B cell (primary cell): ENCODE data around the gene NUP214. TPM values are rescaled to one million over a fixed set of nuclear protein-coding genes. Genes with fewer than 3 reads are reported as not detected.
A peak's percentile ranks its signal among the peaks of the same experiment; 100 is the strongest.

ENCODE experiments used
- ATAC-seq: fragments of 200-7000 bp; cut with Tn5 transposase; one replicate; pipeline ENCODE4 v1.10.0; 2021; ENCODE audit warnings: low read depth, mild to moderate bottlenecking, moderate number of reproducible peaks, moderate library complexity
- CTCF ChIA-PET: fragments of 350-600 bp; sonication (Branson Sonifier 250); formaldehyde crosslinking; loops from one replicate; lab custom pipeline; 2021; ENCODE audit warnings: antibody characterized with exemption, inconsistent platforms; lab: Charles Lee
- POLR2A ChIA-PET: fragments of 350-600 bp; sonication (Branson Sonifier 250); formaldehyde crosslinking; loops from one replicate; lab custom pipeline; 2021; ENCODE audit warnings: antibody characterized with exemption; lab: Charles Lee
- DNase-seq: peaks from one replicate; pipeline ENCODE4 v3.0.0; 2013
- H2AFZ ChIP-seq: 2 replicates; pipeline ENCODE4 v1.6.1; 2012; ENCODE audit warnings: mild to moderate bottlenecking, low read depth, low read length; ENCODE audit not compliant: insufficient read depth, poor library complexity, severe bottlenecking
- H3K27ac ChIP-seq, 2 donors: 1 replicate in 1 of 2; 2 replicates in 1 of 2; pipeline ENCODE4 v1.5.1; 2012 to 2013; ENCODE audit warnings: low read length in 2 of 2, mild to moderate bottlenecking in 2 of 2, moderate library complexity in 1 of 2
- H3K27me3 ChIP-seq, 4 experiments: fragments of 200-600 bp in 1 of 4; sonication (generic) in 1 of 4; replicated peaks in 1 of 4; 1 replicate in 2 of 4; 2 replicates in 2 of 4; pipeline versions ENCODE4 v1.6.1 to v1.7.0; 2013 to 2016; ENCODE audit warnings: low read length in 3 of 4, mild to moderate bottlenecking in 2 of 4, mixed read lengths in 1 of 4, moderate library complexity in 1 of 4; ENCODE audit not compliant: insufficient read depth in 4 of 4, control insufficient read depth in 3 of 4; ENCODE audit errors: control extremely low read depth in 1 of 4
- H3K36me3 ChIP-seq, 2 experiments: replicated peaks in 1 of 2; 1 replicate in 1 of 2; 2 replicates in 1 of 2; pipeline versions ENCODE4 v1.6.1 to v1.7.1; 2013; ENCODE audit warnings: low read length in 1 of 2; ENCODE audit not compliant: insufficient read depth in 2 of 2, control insufficient read depth in 1 of 2; ENCODE audit errors: control extremely low read depth in 1 of 2, extremely low read depth in 1 of 2
- H3K4me1 ChIP-seq, 2 donors: fragments of 200-600 bp in 1 of 2; sonication (generic) in 1 of 2; 1 replicate in 1 of 2; 2 replicates in 1 of 2; pipeline versions ENCODE4 v1.5.1 to v1.6.1; 2013 to 2017; ENCODE audit warnings: low read length in 2 of 2; ENCODE audit not compliant: control insufficient read depth in 2 of 2, insufficient read depth in 2 of 2
- H3K4me2 ChIP-seq: replicated peaks from 2 replicates; pipeline ENCODE3; 2012; ENCODE audit warnings: mild to moderate bottlenecking, low read depth, low read length; ENCODE audit not compliant: poor library complexity, severe bottlenecking
- H3K4me3 ChIP-seq, 5 experiments: fragments of 200-600 bp in 1 of 5; sonication (generic) in 1 of 5; 1 replicate in 3 of 5; 2 replicates in 2 of 5; pipeline versions ENCODE4 v1.5.1 to v1.7.0; 2011 to 2016; ENCODE audit warnings: low read length in 4 of 5, mild to moderate bottlenecking in 4 of 5, low read depth in 2 of 5, control low read depth in 1 of 5, moderate library complexity in 1 of 5; ENCODE audit not compliant: insufficient read depth in 1 of 5; ENCODE audit errors: control extremely low read depth in 1 of 5, extremely low read depth in 1 of 5
- H3K79me2 ChIP-seq: fragments of 200-600 bp; sonication (generic); one replicate; pipeline ENCODE4 v1.6.0; 2016; ENCODE audit warnings: low read length; ENCODE audit not compliant: control insufficient read depth, insufficient read depth
- H3K9ac ChIP-seq: fragments of 200-600 bp; sonication (generic); 2 replicates; pipeline ENCODE4 v1.6.1; 2017; ENCODE audit warnings: mild to moderate bottlenecking, low read length, moderate library complexity
- H3K9me3 ChIP-seq, 3 donors: one replicate each; pipeline versions ENCODE4 v1.6.1 to v1.7.1; 2013; ENCODE audit warnings: low read length in 2 of 3; ENCODE audit not compliant: control insufficient read depth in 2 of 3, insufficient read depth in 1 of 3; ENCODE audit errors: control extremely low read depth in 1 of 3
- H4K20me1 ChIP-seq: 2 replicates; pipeline ENCODE4 v1.6.0; 2012; ENCODE audit warnings: mild to moderate bottlenecking, low read length; ENCODE audit not compliant: insufficient read depth, control insufficient read depth, poor library complexity, severe bottlenecking
- H3K27ac Mint-ChIP-seq: one replicate; pipeline ENCODE4 v1.8.0; 2021; ENCODE audit warnings: mixed read lengths
- H3K27me3 Mint-ChIP-seq: one replicate; pipeline ENCODE4 v1.8.0; 2021; ENCODE audit warnings: mixed read lengths
- H3K4me1 Mint-ChIP-seq: one replicate; pipeline ENCODE4 v1.8.0; 2021; ENCODE audit warnings: mixed read lengths
- H3K4me3 Mint-ChIP-seq: one replicate; pipeline ENCODE4 v1.8.0; 2021; ENCODE audit warnings: mixed read lengths
- H3K9me3 Mint-ChIP-seq: one replicate; pipeline ENCODE4 v1.8.0; 2022; ENCODE audit warnings: mixed read lengths; ENCODE audit not compliant: insufficient read depth
- EZH2 ChIP-seq: IDR thresholded peaks from 2 replicates; pipeline ENCODE4 v1.6.1; 2012; ENCODE audit warnings: borderline replicate concordance, low read depth, mild to moderate bottlenecking, moderate library complexity, low read length; ENCODE audit not compliant: insufficient read depth, poor library complexity, severe bottlenecking
- WGBS: methylation state at CpG from one replicate; pipeline ENCODE4 v1.1.5; 2013; ENCODE audit warnings: missing lambda C conversion rate; ENCODE audit not compliant: insufficient coverage; 5-methylcytosine and 5-hydroxymethylcytosine counted together
- intact Hi-C: fragments of 100-400 bp; cut with micrococcal nuclease; formaldehyde crosslinking; loops from one replicate; pipeline ENCODE4 v1.10.0; 2022
- polyA plus RNA-seq: library from polyadenylated mRNA; depleted of rRNA; stranded (reverse); fragments of >200 nt; gene quantifications from 2 replicates; pipeline ENCODE4 v1.2.3, GENCODE V29; 2012
- total RNA-seq, 2 donors: library from RNA; stranded (reverse); fragments of 120-200 nt in 1 of 2; gene quantifications; 1 replicate in 1 of 2; 2 replicates in 1 of 2; pipeline versions ENCODE4 v1.2.3 to v1.2.4, GENCODE V29; 2013 to 2022
- TF ChIP-seq, protein P1 (sequence below): fragments of 200-600 bp; IDR thresholded peaks from one replicate; pipeline ENCODE4 v1.8.0; 2022; ENCODE audit warnings: antibody characterized with exemption, mild to moderate bottlenecking

The NUP214 gene
- total and polyA plus RNA-seq, 2 donors (not counting 1 experiment from before 2014, with no cell fraction given), result 19.0 to 94.6 TPM

DNA sequence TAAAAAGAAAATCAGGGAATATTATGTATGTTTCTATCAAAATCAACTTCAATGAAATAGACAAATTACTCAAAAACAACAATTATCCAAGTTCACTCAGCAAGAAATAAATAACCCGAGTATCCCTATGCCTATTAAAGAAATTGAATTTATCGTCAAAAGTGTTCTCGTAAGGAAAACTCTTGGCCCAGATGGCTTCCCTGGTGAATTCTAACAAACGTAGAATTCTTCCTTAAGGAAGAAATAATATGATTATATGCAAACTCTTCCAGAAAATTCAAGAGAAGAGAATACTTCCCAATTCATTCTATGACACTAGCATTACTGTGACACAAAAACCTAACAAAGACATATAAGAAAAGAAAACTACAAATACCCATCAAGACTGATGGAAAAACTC lies 121.2 kb downstream of the NUP214 start:
- Histone ChIP-seq H4K20me1 (no peaks in the 10 kb centered on the region), H3K4me1 (peaks cover 0 to 2% of the 10 kb centered on the region in 2 donors), H3K4me3 (no peak overlapping the region), H3K4me2 (no peak overlapping the region), H3K27ac (no peak overlapping the region), H3K27me3 (no peaks in the 10 kb centered on the region), H2AFZ (no peak overlapping the region), H3K9me3 (no peaks in the 10 kb centered on the region), H3K9ac (no peak overlapping the region), H3K36me3 (no peaks in the 10 kb centered on the region), H3K79me2 (no peaks in the 10 kb centered on the region)
- H3K4me3 Mint-ChIP-seq, result no peak overlapping the region
- H3K4me1 Mint-ChIP-seq, result peaks cover under 1% of the 10 kb centered on the region
- 100% methylated on average over 1 of the region's 4 CpGs for WGBS
- H3K9me3 Mint-ChIP-seq, result peaks cover 3% of the 10 kb centered on the region
- DNase-seq (no peak), ATAC-seq (no peak)
- POLR2A ChIA-PET, result no interaction called here
- intact Hi-C loops, result no loop called here
- no peaks in the 10 kb centered on the region for H3K27me3 Mint-ChIP-seq
- TF ChIP-seq, protein P1, sequence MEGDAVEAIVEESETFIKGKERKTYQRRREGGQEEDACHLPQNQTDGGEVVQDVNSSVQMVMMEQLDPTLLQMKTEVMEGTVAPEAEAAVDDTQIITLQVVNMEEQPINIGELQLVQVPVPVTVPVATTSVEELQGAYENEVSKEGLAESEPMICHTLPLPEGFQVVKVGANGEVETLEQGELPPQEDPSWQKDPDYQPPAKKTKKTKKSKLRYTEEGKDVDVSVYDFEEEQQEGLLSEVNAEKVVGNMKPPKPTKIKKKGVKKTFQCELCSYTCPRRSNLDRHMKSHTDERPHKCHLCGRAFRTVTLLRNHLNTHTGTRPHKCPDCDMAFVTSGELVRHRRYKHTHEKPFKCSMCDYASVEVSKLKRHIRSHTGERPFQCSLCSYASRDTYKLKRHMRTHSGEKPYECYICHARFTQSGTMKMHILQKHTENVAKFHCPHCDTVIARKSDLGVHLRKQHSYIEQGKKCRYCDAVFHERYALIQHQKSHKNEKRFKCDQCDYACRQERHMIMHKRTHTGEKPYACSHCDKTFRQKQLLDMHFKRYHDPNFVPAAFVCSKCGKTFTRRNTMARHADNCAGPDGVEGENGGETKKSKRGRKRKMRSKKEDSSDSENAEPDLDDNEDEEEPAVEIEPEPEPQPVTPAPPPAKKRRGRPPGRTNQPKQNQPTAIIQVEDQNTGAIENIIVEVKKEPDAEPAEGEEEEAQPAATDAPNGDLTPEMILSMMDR, result no peak
- no peak for TF ChIP-seq EZH2
- CTCF ChIA-PET, result interaction anchor here (0.8 to 1.0 kb wide), 2 partner anchors 29 to 90 kb away, joined by 3 read pairs; no protein-coding TSS in a partner anchor
- H3K27ac Mint-ChIP-seq, result no peak overlapping the region

DNA sequence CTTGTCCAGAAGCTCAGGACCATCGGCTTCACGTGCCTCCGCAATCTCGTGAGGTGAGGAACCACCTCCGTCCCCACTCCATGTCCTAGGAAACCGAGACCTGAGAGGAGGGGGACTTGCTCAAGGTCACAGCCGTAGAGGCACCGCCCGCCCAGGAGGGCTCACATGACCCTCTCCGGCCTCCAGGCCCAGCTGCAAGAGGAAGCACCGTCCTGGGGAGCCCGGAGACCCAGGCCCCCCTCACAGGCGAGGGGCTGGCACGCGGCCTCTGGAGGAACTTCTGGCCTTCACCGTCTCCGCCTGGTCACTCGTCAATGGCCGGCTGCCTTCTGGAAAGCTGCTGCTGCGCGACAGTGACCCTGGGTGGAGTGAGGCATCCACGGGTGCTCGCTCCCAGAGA lies 126.7 kb downstream of the NUP214 start:
- TF ChIP-seq EZH2, result no peak
- TF ChIP-seq, protein P1, result no peak
- Mint-ChIP-seq H3K9me3 (no peaks in the 10 kb centered on the region), H3K27ac (peak overlapping the region; percentile 32)

More for the DNA sequence above, 126.7 kb downstream of the NUP214 start:
- Histone ChIP-seq H3K9me3 (no peaks in the 10 kb centered on the region), H2AFZ (peak overlapping the region; percentile 55), H3K27ac (peak overlapping the region; percentile 42 to 95), H3K79me2 (peaks cover 23% of the 10 kb centered on the region), H3K36me3 (no peaks in the 10 kb centered on the region), H4K20me1 (no peaks in the 10 kb centered on the region), H3K4me1 (peaks cover 48 to 57% of the 10 kb centered on the region in 2 donors), H3K27me3 (no peaks in the 10 kb centered on the region), H3K9ac (peak overlapping the region; percentile 44), H3K4me2 (peak overlapping the region; percentile 88), H3K4me3 (peak overlapping the region in 4 of 5 experiments; percentile 33 to 50 (median 36))
- intact Hi-C loops, result loop anchor here (1.0 kb wide), 2 partner anchors 10 to 22 kb away; no protein-coding TSS in a partner anchor
- no peak for ATAC-seq
- Mint-ChIP-seq H3K4me1 (peaks cover 35% of the 10 kb centered on the region), H3K4me3 (peak overlapping the region; percentile 78), H3K27me3 (no peaks in the 10 kb centered on the region)
- DNase-seq, result no peak
- ChIA-PET CTCF (interaction anchor here (1.3 to 14.3 kb wide), 5 partner anchors 9 to 73 kb away, joined by 3 to 158 read pairs (median 8); partner anchors contain the start of gene FAM78A), POLR2A (interaction anchor here (1.0 to 12.1 kb wide), 5 partner anchors 14 to 46 kb away, joined by 4 to 199 read pairs (median 5); partner anchors contain the start of gene FAM78A)
- WGBS, result 66% methylated on average over 20 of the region's 23 CpGs
